Measurements from ENCODE around the gene ELOVL2. TPM values are rescaled to one million over a fixed set of nuclear protein-coding genes. Genes with fewer than 3 reads are reported as not detected.

Gene ELOVL2
- total RNA-seq, 2 experiments from 2014 or later: not detected

DNA sequence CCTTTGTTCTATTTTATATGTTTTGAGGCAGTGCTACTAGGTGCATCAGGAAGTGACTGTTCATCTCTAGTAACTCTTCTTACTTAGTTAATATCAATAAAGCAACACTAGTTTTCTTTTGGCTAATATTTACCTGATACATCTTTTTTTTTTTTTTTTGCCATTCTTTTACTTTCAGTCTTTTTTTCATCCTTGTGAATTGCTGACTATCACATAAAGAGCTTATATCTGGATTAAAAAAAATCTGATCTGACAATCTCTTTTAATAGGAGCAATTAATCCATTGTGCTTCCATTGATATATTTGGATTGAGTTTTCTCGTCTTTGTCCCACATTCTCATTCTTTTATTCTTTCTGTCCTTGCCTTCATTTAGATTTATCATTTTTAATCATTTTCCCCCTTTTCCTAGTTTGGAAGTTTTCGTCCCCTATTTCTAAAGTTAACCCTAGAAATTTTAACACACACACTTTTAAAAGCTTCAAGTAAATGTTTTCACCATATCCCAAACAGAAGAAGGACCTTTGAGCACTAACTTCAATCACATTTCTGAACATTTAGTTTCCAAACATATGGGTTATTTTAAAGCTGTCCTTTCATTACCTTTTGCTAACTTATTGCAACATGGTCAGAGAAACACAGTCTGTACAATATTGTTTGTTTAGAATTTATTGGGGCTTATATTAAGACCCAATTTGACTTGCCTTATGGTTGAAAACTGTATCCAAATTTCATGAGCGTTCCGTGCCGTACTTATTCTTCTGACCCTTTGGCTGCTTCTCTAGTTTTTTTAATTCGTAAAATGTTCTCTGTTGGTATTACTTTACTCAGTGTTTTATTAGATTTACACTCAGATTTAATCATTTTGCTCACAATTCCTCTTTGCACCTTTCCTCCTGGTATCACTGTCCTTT lies 94.3 kb downstream of the ELOVL2 start:
- ChIA-PET CTCF (no interaction called here), POLR2A (no interaction called here)

- ChIA-PET POLR2A (no interaction called here), CTCF (no interaction called here)
Observed at GRCh38 chr6:10947966-10948365, 96.1 kb downstream of the ELOVL2 start.

GRCh38 chr6:10945845-10946244 lies 98.3 kb downstream of the ELOVL2 start:
- POLR2A ChIA-PET: no interaction called here
- CTCF ChIA-PET: no interaction called here

GRCh38 chr6:10939840-10940239 lies 104.3 kb downstream of the ELOVL2 start:
- ChIA-PET CTCF (no interaction called here), POLR2A (no interaction called here)

GRCh38 chr6:10933126-10933525 lies 111.0 kb downstream of the ELOVL2 start:
- ChIA-PET CTCF (no interaction called here), POLR2A (no interaction called here)

Other genes with a start within 250 kb of the ELOVL2 start
- 1 to 10 TPM; 2.5 to 2.8 TPM for gene MAK, start 205.8 kb downstream of the ELOVL2 start, total RNA-seq
- gene GCM2, start 162.3 kb downstream of the ELOVL2 start, total RNA-seq: not detected
- gene SYCP2L, start 157.3 kb downstream of the ELOVL2 start, total RNA-seq: not detected
- 10 to 100 TPM; 17.9 to 18.1 TPM for gene SMIM13, start 49.5 kb upstream of the ELOVL2 start, total RNA-seq
- not detected for gene ERVFRD-1, start 67.4 kb upstream of the ELOVL2 start, total RNA-seq
- 10 to 100 TPM; 57.5 to 57.9 TPM for gene NEDD9, start 188.4 kb upstream of the ELOVL2 start, total RNA-seq